ENCODE measurements around the gene GMFB.

- no peak for TF ChIP-seq CTCF (IDR thresholded peaks at IDR 0.05)
- no peak for TF ChIP-seq POLR2A (IDR thresholded peaks at IDR 0.05)
Observed at GRCh38 chr14:54467280-54467679, 21.5 kb downstream of the GMFB start.

Data from lower leg skin (tissue), 3 donors.